ENCODE measurements around the gene YAP1.

Gene YAP1

GRCh38 chr11:102202972-102203371 lies 92.7 kb downstream of the YAP1 start:
- DNase-seq: no peak

GRCh38 chr11:102204174-102204573 lies 93.9 kb downstream of the YAP1 start:
- no peak for DNase-seq

GRCh38 chr11:102205805-102206204 lies 95.6 kb downstream of the YAP1 start:
- no peak for DNase-seq

GRCh38 chr11:102208835-102209234 lies 98.6 kb downstream of the YAP1 start:
- no peak for DNase-seq

GRCh38 chr11:102214623-102215022 lies 104.4 kb downstream of the YAP1 start:
- DNase-seq: no peak

GRCh38 chr11:102216433-102217075 lies 106.3 kb downstream of the YAP1 start:
- DNase-seq: no peak

GRCh38 chr11:102220728-102221467 lies 110.7 kb downstream of the YAP1 start:
- DNase-seq: no peak

- DNase-seq: no peak
Observed at GRCh38 chr11:102223859-102224258, 113.6 kb downstream of the YAP1 start.

GRCh38 chr11:102225689-102226568 lies 115.7 kb downstream of the YAP1 start:
- no peak for DNase-seq

- DNase-seq: no peak
Observed at GRCh38 chr11:102226702-102227490, 116.6 kb downstream of the YAP1 start.

- DNase-seq: no peak
Observed at GRCh38 chr11:102229510-102230123, 119.4 kb downstream of the YAP1 start.

GRCh38 chr11:102230186-102230585 lies 119.9 kb downstream of the YAP1 start:
- DNase-seq: no peak

GRCh38 chr11:102230911-102231310 lies 120.7 kb downstream of the YAP1 start:
- DNase-seq: no peak

GRCh38 chr11:102234779-102235439 lies 124.7 kb downstream of the YAP1 start:
- DNase-seq: no peak

- DNase-seq: no peak
Observed at GRCh38 chr11:102237096-102237735, 127.0 kb downstream of the YAP1 start.

GRCh38 chr11:102238391-102238821 lies 128.2 kb downstream of the YAP1 start:
- DNase-seq: no peak

GRCh38 chr11:102239448-102239847 lies 129.2 kb downstream of the YAP1 start:
- DNase-seq: no peak

GRCh38 chr11:102239911-102240310 lies 129.7 kb downstream of the YAP1 start:
- no peak for DNase-seq

- DNase-seq: no peak
Observed at GRCh38 chr11:102240502-102240901, 130.3 kb downstream of the YAP1 start.

GRCh38 chr11:102241026-102241425 lies 130.8 kb downstream of the YAP1 start:
- DNase-seq: no peak

- no peak for DNase-seq
Observed at GRCh38 chr11:102243399-102243884, 133.2 kb downstream of the YAP1 start.
